K562 (cell line): Measurements from ENCODE around the gene ATP6V1F. TPM values are rescaled to one million over a fixed set of nuclear protein-coding genes. Genes with fewer than 3 reads are reported as not detected.

ENCODE experiments used
- ASH1L ChIP-seq: fragments of 450-650 bp; IDR thresholded peaks from 2 replicates; pipeline ENCODE4 v1.6.1; 2018; ENCODE audit warnings: borderline replicate concordance, mild to moderate bottlenecking, low read depth; ENCODE audit not compliant: partially characterized antibody
- DIDO1 ChIP-seq: fragments of 450-650 bp; IDR thresholded peaks from 2 replicates; pipeline ENCODE4 v1.6.1; 2016; ENCODE audit warnings: low read depth, missing biosample characterization, missing genetic modification characterization
- EZH2 ChIP-seq: IDR thresholded peaks from 2 replicates; pipeline ENCODE4 v1.6.1; 2012; ENCODE audit warnings: low read depth, mild to moderate bottlenecking, inconsistent platforms, low read length, borderline replicate concordance
- FOS ChIP-seq: IDR thresholded peaks from 3 replicates; pipeline ENCODE4 v1.6.1; 2011; ENCODE audit not compliant: insufficient read length; ENCODE audit errors: extremely low read depth
- HES1 ChIP-seq: fragments of 450-650 bp; IDR thresholded peaks from 2 replicates; pipeline ENCODE4 v1.6.1; 2016; ENCODE audit warnings: low read depth, mild to moderate bottlenecking, moderate library complexity
- HINFP ChIP-seq: fragments of 450-650 bp; conservative IDR thresholded peaks from 2 replicates; pipeline ENCODE4 v1.6.1; 2016; ENCODE audit warnings: missing genetic modification characterization, low read depth, mild to moderate bottlenecking, control low read depth, missing compliant biosample characterization
- HNRNPL ChIP-seq: fragments of 200-400 bp; formaldehyde crosslinking; IDR thresholded peaks from 2 replicates; pipeline ENCODE4 v1.6.1; 2017; ENCODE audit warnings: low read depth, mild to moderate bottlenecking, low read length
- TFE3 ChIP-seq: fragments of 450-650 bp; formaldehyde crosslinking; IDR thresholded peaks from 2 replicates; pipeline ENCODE4 v1.4.0; 2020; ENCODE audit warnings: mild to moderate bottlenecking, mixed read lengths
- ZNF24 ChIP-seq: fragments of 450-650 bp; IDR thresholded peaks from 2 replicates; pipeline ENCODE4 v1.6.1; 2016
- polyA plus RNA-seq, 8 experiments: library from polyadenylated mRNA; depleted of rRNA in 4 of 8; stranded (reverse) in 5 of 8; unstranded in 3 of 8; fragments of >200 nt; fragmentation: Nextera tagmentation in 2 of 8; fragmentation: Illumina TruSeq in 1 of 8; extraction: Ambion mirVana in 2 of 8; extraction: Trizol in 1 of 8; gene quantifications; 2 replicates each; pipeline versions ENCODE4 v1.2.1 to v1.2.3, GENCODE V29; 2011 to 2014; ENCODE audit warnings: inconsistent platforms in 1 of 8, missing spikeins in 1 of 8
- total RNA-seq, 7 experiments: library from RNA; depleted of rRNA in 6 of 7; stranded (reverse); fragments of >200 nt in 6 of 7; fragmentation: Illumina TruSeq in 2 of 7; extraction: Trizol in 2 of 7; gene quantifications; 2 replicates each; pipeline versions ENCODE4 v1.2.1 to v1.2.3, GENCODE V29; 2011 to 2021; ENCODE audit warnings: low replicate concordance in 1 of 7
- TF ChIP-seq, protein P1 (sequence below), 3 experiments: fragments of 200-800 bp in 1 of 3; fragments of 250-450 bp in 1 of 3; fragments of 450-650 bp in 1 of 3; sonication (Bioruptor Pico) in 1 of 3; sonication (Bioruptor generic) in 1 of 3; formaldehyde crosslinking in 1 of 3; IDR thresholded peaks; 2 replicates each; pipeline versions ENCODE4 v1.6.1 to v1.8.0; 2016 to 2022; ENCODE audit warnings: mild to moderate bottlenecking in 2 of 3, missing genetic modification characterization in 2 of 3, missing compliant biosample characterization in 1 of 3, moderate library complexity in 1 of 3

ATP6V1F gene
- total and polyA plus RNA-seq, 9 of the 15 experiments (the other 6 are each of a cell fraction or from before 2014, with no cell fraction given): 206 to 1,123 (median 542) TPM

DNA sequence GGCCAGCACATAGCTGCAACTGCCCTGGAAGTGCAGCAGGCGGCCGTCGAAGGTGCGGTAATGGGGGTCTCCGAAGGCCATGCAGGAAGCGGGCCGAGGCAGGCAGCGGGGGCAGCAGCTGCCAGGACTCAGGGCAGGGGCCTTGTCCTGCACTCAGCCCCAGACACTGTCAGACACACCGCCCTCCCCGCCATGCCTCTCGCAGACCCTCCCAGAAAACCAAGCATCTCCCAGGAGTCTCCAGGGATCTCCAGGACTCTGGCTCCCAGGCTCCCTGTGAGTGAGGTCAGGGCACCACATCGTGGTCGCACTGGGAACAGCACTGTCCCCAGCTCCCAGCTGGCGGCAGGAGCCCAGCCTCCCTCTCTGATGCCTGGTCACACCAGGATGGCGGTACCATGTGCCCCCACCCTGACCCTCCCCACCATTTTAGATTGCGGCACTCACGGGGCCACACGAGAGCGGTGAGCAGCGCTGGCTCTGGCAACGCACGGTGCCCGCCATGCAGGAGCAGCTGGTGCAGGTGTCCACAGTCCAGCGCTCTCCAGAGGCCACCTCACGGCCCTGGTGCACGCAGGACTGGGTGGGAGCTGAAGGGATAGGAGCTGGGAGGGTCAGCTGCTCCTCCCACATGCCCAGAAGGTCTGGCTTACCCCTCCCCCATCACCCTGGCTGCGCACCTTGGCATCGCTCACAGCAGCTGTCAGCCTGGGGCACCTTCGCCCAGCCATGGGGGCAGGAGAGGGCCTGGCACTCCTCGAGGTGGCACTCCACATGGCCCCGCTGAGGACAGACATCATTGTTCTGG lies 17.5 kb downstream of the ATP6V1F start (continued):
- TF ChIP-seq, protein P1, sequence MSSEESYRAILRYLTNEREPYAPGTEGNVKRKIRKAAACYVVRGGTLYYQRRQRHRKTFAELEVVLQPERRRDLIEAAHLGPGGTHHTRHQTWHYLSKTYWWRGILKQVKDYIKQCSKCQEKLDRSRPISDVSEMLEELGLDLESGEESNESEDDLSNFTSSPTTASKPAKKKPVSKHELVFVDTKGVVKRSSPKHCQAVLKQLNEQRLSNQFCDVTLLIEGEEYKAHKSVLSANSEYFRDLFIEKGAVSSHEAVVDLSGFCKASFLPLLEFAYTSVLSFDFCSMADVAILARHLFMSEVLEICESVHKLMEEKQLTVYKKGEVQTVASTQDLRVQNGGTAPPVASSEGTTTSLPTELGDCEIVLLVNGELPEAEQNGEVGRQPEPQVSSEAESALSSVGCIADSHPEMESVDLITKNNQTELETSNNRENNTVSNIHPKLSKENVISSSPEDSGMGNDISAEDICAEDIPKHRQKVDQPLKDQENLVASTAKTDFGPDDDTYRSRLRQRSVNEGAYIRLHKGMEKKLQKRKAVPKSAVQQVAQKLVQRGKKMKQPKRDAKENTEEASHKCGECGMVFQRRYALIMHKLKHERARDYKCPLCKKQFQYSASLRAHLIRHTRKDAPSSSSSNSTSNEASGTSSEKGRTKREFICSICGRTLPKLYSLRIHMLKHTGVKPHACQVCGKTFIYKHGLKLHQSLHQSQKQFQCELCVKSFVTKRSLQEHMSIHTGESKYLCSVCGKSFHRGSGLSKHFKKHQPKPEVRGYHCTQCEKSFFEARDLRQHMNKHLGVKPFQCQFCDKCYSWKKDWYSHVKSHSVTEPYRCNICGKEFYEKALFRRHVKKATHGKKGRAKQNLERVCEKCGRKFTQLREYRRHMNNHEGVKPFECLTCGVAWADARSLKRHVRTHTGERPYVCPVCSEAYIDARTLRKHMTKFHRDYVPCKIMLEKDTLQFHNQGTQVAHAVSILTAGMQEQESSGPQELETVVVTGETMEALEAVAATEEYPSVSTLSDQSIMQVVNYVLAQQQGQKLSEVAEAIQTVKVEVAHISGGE (CRISPR knock-in tag; IDR thresholded peaks at IDR 0.05): no peak
- TF ChIP-seq ASH1L (no peak), HINFP (no peak), DIDO1 (tag) (no peak), HES1 (no peak), FOS (no peak), ZNF24 (peak; percentile 70; the same call in 1 of the 2 replicates), TFE3 (CRISPR knock-in tag) (no peak), EZH2 (no peak), HNRNPL (no peak)
